H9 (cell line): ENCODE results near the gene CD1C. TPM values are rescaled to one million over a fixed set of nuclear protein-coding genes. Genes with fewer than 3 reads are reported as not detected.

ENCODE experiments used
- DNase-seq: peaks from one replicate; pipeline ENCODE4 v3.0.0-alpha.2; 2017
- H2AFZ ChIP-seq: one replicate; pipeline ENCODE4 v1.6.1; 2013; ENCODE audit warnings: mild to moderate bottlenecking, low read length, control low read depth, moderate library complexity
- H2AK5ac ChIP-seq: 2 replicates; pipeline ENCODE4 v1.6.1; 2013; ENCODE audit warnings: low read length, control low read depth, mixed read lengths; ENCODE audit not compliant: insufficient read length
- H2BK120ac ChIP-seq: one replicate; pipeline ENCODE4 v1.6.1; 2013; ENCODE audit warnings: low read depth, mild to moderate bottlenecking, low read length, control low read depth, inconsistent platforms; ENCODE audit not compliant: poor library complexity, severe bottlenecking
- H2BK12ac ChIP-seq: 2 replicates; pipeline ENCODE4 v1.6.1; 2013; ENCODE audit warnings: low read length, control low read depth, mixed read lengths, low read depth; ENCODE audit not compliant: insufficient read length
- H2BK15ac ChIP-seq: 2 replicates; pipeline ENCODE4 v1.6.1; 2013; ENCODE audit warnings: low read depth, low read length, control low read depth
- H2BK20ac ChIP-seq: one replicate; pipeline ENCODE4 v1.6.1; 2013; ENCODE audit warnings: low read depth, mild to moderate bottlenecking, low read length, control low read depth, inconsistent platforms; ENCODE audit not compliant: poor library complexity, severe bottlenecking
- H2BK5ac ChIP-seq: 2 replicates; pipeline ENCODE4 v1.6.1; 2013; ENCODE audit warnings: low read length, control low read depth, mixed read lengths; ENCODE audit not compliant: insufficient read length
- H3K14ac ChIP-seq: 2 replicates; pipeline ENCODE4 v1.6.1; 2013; ENCODE audit warnings: low read length, control low read depth; ENCODE audit not compliant: insufficient read depth
- H3K18ac ChIP-seq: 2 replicates; pipeline ENCODE4 v1.6.1; 2013; ENCODE audit warnings: low read depth, mild to moderate bottlenecking, mixed read lengths, low read length, control low read depth; ENCODE audit not compliant: insufficient read length
- H3K23ac ChIP-seq: 2 replicates; pipeline ENCODE4 v1.6.1; 2013; ENCODE audit warnings: low read length, control low read depth, mixed read lengths, low read depth; ENCODE audit not compliant: insufficient read length
- H3K23me2 ChIP-seq: 2 replicates; pipeline ENCODE4 v1.6.1; 2013; ENCODE audit warnings: low read depth, mild to moderate bottlenecking, mixed read lengths, low read length, control low read depth; ENCODE audit not compliant: insufficient read length, poor library complexity, severe bottlenecking
- H3K27ac ChIP-seq: 2 replicates; pipeline ENCODE4 v1.5.1; 2013; ENCODE audit warnings: low read length, control low read depth, mixed read lengths, low read depth; ENCODE audit not compliant: insufficient read length
- H3K27me3 ChIP-seq: 2 replicates; pipeline ENCODE4 v1.6.1; 2013; ENCODE audit warnings: low read length, control low read depth, inconsistent platforms; ENCODE audit not compliant: insufficient read depth
- H3K4ac ChIP-seq: 2 replicates; pipeline ENCODE4 v1.6.1; 2013; ENCODE audit warnings: low read depth, mild to moderate bottlenecking, control low read depth, inconsistent platforms, low read length, moderate library complexity
- H3K4me1 ChIP-seq: 2 replicates; pipeline ENCODE4 v1.6.1; 2013; ENCODE audit warnings: low read length, control low read depth, inconsistent platforms; ENCODE audit not compliant: insufficient read depth
- H3K4me2 ChIP-seq: 2 replicates; pipeline ENCODE4 v1.6.1; 2013; ENCODE audit warnings: low read length, control low read depth, mixed read lengths; ENCODE audit not compliant: insufficient read length, insufficient read depth
- H3K56ac ChIP-seq: 2 replicates; pipeline ENCODE4 v1.6.1; 2013; ENCODE audit warnings: low read depth, mild to moderate bottlenecking, mixed read lengths, low read length, control low read depth; ENCODE audit not compliant: insufficient read length
- H3K79me1 ChIP-seq: 2 replicates; pipeline ENCODE4 v1.6.1; 2013; ENCODE audit warnings: low read depth, mild to moderate bottlenecking, moderate library complexity, low read length, control low read depth, inconsistent platforms; ENCODE audit not compliant: insufficient read depth, poor library complexity, severe bottlenecking
- H3K79me2 ChIP-seq: 2 replicates; pipeline ENCODE4 v1.6.1; 2013; ENCODE audit warnings: low read length, control low read depth, inconsistent platforms; ENCODE audit not compliant: insufficient read depth
- H3K9ac ChIP-seq: 2 replicates; pipeline ENCODE4 v1.6.1; 2013; ENCODE audit warnings: low read length, control low read depth, mixed read lengths; ENCODE audit not compliant: insufficient read length; ENCODE audit errors: extremely low read depth
- H3K9me3 ChIP-seq: one replicate; pipeline ENCODE4 v1.6.1; 2013; ENCODE audit warnings: low read depth, low read length, inconsistent platforms; ENCODE audit not compliant: control insufficient read depth
- H3T11ph ChIP-seq: one replicate; pipeline ENCODE4 v1.6.1; 2013; ENCODE audit warnings: mild to moderate bottlenecking, low read length, control low read depth, inconsistent platforms
- H4K20me1 ChIP-seq: one replicate; pipeline ENCODE4 v1.6.1; 2013; ENCODE audit not compliant: control insufficient read depth, insufficient read length, insufficient read depth
- H4K5ac ChIP-seq: 2 replicates; pipeline ENCODE4 v1.6.1; 2013; ENCODE audit warnings: low read depth, mild to moderate bottlenecking, mixed read lengths, low read length, control low read depth; ENCODE audit not compliant: insufficient read length
- H4K8ac ChIP-seq: replicated peaks from 2 replicates; pipeline ENCODE4 v1.6.1; 2013; ENCODE audit warnings: low read length, control low read depth, mixed read lengths, low read depth; ENCODE audit not compliant: insufficient read length
- H4K91ac ChIP-seq: 2 replicates; pipeline ENCODE4 v1.6.1; 2013; ENCODE audit warnings: low read depth, mild to moderate bottlenecking, moderate library complexity, mixed read lengths, low read length, control low read depth; ENCODE audit not compliant: insufficient read length
- H3K27ac Mint-ChIP-seq, 3 experiments: 2 replicates in 2 of 3; 3 replicates in 1 of 3; pipeline ENCODE4 v1.8.0; 2020 to 2021; ENCODE audit warnings: mixed read lengths in 3 of 3, mild to moderate bottlenecking in 1 of 3, moderate library complexity in 1 of 3
- H3K27me3 Mint-ChIP-seq: 2 replicates; pipeline ENCODE4 v1.8.0; 2021; ENCODE audit warnings: low read depth, mild to moderate bottlenecking, moderate library complexity, mixed read lengths
- H3K36me3 Mint-ChIP-seq, 3 experiments: 2 replicates in 2 of 3; 3 replicates in 1 of 3; pipeline ENCODE4 v1.8.0; 2020 to 2021; ENCODE audit warnings: low read depth in 3 of 3, mixed read lengths in 3 of 3; ENCODE audit not compliant: insufficient read depth in 1 of 3
- H3K4me1 Mint-ChIP-seq, 2 experiments: 2 replicates each; pipeline ENCODE4 v1.8.0; 2020; ENCODE audit warnings: mixed read lengths in 2 of 2
- H3K4me3 Mint-ChIP-seq, 2 experiments: 2 replicates in 1 of 2; 3 replicates in 1 of 2; pipeline ENCODE4 v1.8.0; 2020 to 2021; ENCODE audit warnings: mild to moderate bottlenecking in 2 of 2, mixed read lengths in 2 of 2, moderate library complexity in 1 of 2
- H3K9me3 Mint-ChIP-seq, 2 experiments: 2 replicates in 1 of 2; 3 replicates in 1 of 2; pipeline ENCODE4 v1.8.0; 2020; ENCODE audit warnings: mild to moderate bottlenecking in 2 of 2, mixed read lengths in 2 of 2, moderate library complexity in 1 of 2
- WGBS: extraction: QIAGEN DNeasy Blood & Tissue Kit; methylation state at CpG from one replicate; pipeline ENCODE4 v1.1.7; 2013; ENCODE audit warnings: missing lambda C conversion rate, low lambda C conversion rate, mixed read lengths; ENCODE audit not compliant: insufficient read length; ENCODE audit errors: extremely low coverage; 5-methylcytosine and 5-hydroxymethylcytosine counted together
- total RNA-seq: library from RNA; stranded (reverse); gene quantifications from 2 replicates; pipeline ENCODE4 v1.2.1, GENCODE V29; 2021
- TF ChIP-seq, protein P1 (sequence below): fragments of 200-600 bp; sonication (generic); conservative IDR thresholded peaks from 3 replicates; pipeline ENCODE4 v1.8.0; 2021; ENCODE audit warnings: antibody characterized with exemption, mild to moderate bottlenecking

CD1C gene
- total RNA-seq, 1 experiment from 2014 or later, result not detected

DNA sequence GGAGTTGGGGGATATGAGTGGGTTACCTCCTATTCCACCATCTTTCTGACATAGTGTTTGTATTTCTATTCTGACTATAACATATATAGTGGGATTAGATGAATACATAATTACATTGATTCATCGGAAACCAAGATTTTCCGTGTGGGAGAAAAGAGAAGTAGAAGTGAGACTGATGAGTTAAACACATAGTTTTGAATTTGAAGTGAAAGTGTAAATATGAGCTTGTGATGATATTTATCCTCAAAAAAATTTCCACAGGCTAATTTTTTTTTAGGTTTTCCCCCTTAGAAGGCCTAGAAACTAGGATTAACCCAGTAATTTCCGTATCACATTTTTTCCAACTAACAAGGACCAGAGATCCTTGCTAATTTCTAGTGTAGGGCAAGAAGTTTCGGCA lies 34.7 kb downstream of the CD1C start:
- no peak for DNase-seq
- Histone ChIP-seq H2BK12ac (no peak overlapping the region), H2AK5ac (no peak overlapping the region), H3K56ac (no peak overlapping the region), H2AFZ (no peak overlapping the region), H3K4me1 (no peaks in the 10 kb centered on the region), H3T11ph (no peak overlapping the region), H3K4ac (no peak overlapping the region), H3K9ac (no peak overlapping the region), H3K27ac (no peak overlapping the region), H3K18ac (no peak overlapping the region), H3K23me2 (no peaks in the 10 kb centered on the region), H3K79me2 (no peaks in the 10 kb centered on the region), H3K4me2 (no peak overlapping the region), H4K8ac (no peak overlapping the region), H4K91ac (no peak overlapping the region), H2BK20ac (no peak overlapping the region), H3K79me1 (no peaks in the 10 kb centered on the region), H2BK120ac (no peak overlapping the region), H4K5ac (no peak overlapping the region), H3K9me3 (no peaks in the 10 kb centered on the region), H2BK15ac (no peak overlapping the region), H3K27me3 (no peaks in the 10 kb centered on the region), H2BK5ac (no peak overlapping the region), H3K23ac (no peak overlapping the region), H3K14ac (no peak overlapping the region), H4K20me1 (no peaks in the 10 kb centered on the region)
- Mint-ChIP-seq H3K9me3 (peaks cover 4 to 8% of the 10 kb centered on the region in 2 experiments; a peak in 4 of 5 replicates), H3K4me3 (no peak overlapping the region), H3K27me3 (peaks cover 2% of the 10 kb centered on the region; the same call in 1 of the 2 replicates), H3K4me1 (no peaks in the 10 kb centered on the region), H3K36me3 (peaks cover 4 to 7% (median 4%) of the 10 kb centered on the region in 3 experiments; a peak in 5 of 7 replicates), H3K27ac (no peak overlapping the region)
- TF ChIP-seq, protein P1, sequence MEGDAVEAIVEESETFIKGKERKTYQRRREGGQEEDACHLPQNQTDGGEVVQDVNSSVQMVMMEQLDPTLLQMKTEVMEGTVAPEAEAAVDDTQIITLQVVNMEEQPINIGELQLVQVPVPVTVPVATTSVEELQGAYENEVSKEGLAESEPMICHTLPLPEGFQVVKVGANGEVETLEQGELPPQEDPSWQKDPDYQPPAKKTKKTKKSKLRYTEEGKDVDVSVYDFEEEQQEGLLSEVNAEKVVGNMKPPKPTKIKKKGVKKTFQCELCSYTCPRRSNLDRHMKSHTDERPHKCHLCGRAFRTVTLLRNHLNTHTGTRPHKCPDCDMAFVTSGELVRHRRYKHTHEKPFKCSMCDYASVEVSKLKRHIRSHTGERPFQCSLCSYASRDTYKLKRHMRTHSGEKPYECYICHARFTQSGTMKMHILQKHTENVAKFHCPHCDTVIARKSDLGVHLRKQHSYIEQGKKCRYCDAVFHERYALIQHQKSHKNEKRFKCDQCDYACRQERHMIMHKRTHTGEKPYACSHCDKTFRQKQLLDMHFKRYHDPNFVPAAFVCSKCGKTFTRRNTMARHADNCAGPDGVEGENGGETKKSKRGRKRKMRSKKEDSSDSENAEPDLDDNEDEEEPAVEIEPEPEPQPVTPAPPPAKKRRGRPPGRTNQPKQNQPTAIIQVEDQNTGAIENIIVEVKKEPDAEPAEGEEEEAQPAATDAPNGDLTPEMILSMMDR, result no peak
- WGBS, result no CpG with 5 or more reads among the region's 4 CpGs
